Measurements from ENCODE around the gene G6PC1. TPM values are rescaled to one million over a fixed set of nuclear protein-coding genes. Genes with fewer than 3 reads are reported as not detected.
"Not testable (repeated sequence)": the region's sequence is repeated elsewhere in the genome, so short reads cannot be mapped to it uniquely, and the experiment has no call there.

The G6PC1 gene
- polyA plus RNA-seq, 6 donors from 2014 or later = not detected

- Mint-ChIP-seq H3K4me1 (peaks cover 0 to 3% (median 0%) of the 10 kb centered on the region in 3 donors), H3K27ac (no peak overlapping the region), H3K27me3 (peaks cover 0 to 41% (median 32%) of the 10 kb centered on the region in 3 donors), H3K9me3 (no peaks in the 10 kb centered on the region), H3K36me3 (no peaks in the 10 kb centered on the region), H3K4me3 (no peak overlapping the region)
- ATAC-seq (ENCODE audit: low read depth in 2 of 2) = no peak
- no peak for DNase-seq
These were observed 21.0 kb upstream of the G6PC1 start for GRCh38 chr17:42879596-42879985.

- Mint-ChIP-seq H3K4me1 (peaks cover 0 to 3% (median 0%) of the 10 kb centered on the region in 3 donors), H3K36me3 (no peaks in the 10 kb centered on the region), H3K27ac (peak overlapping the region in 1 of 6 donors; percentile 82), H3K27me3 (peaks cover 0 to 40% (median 32%) of the 10 kb centered on the region in 3 donors), H3K4me3 (no peak overlapping the region), H3K9me3 (no peaks in the 10 kb centered on the region)
- no peak for DNase-seq
- ATAC-seq (ENCODE audit: low read depth in 2 of 2) = no peak
These were observed 19.8 kb upstream of the G6PC1 start for GRCh38 chr17:42880776-42881310.

GRCh38 chr17:42881706-42882105, 18.9 kb upstream of the G6PC1 start:
- not testable (repeated sequence) for DNase-seq; H3K4me3 Mint-ChIP-seq; ATAC-seq (ENCODE audit: low read depth in 2 of 2); H3K9me3 Mint-ChIP-seq; H3K27ac Mint-ChIP-seq; H3K4me1 Mint-ChIP-seq; H3K36me3 Mint-ChIP-seq
- H3K27me3 Mint-ChIP-seq = peaks cover 0 to 43% (median 33%) of the 10 kb centered on the region in 3 donors

- Mint-ChIP-seq H3K9me3 (no peaks in the 10 kb centered on the region), H3K27me3 (peaks cover 0 to 42% (median 31%) of the 10 kb centered on the region in 3 donors), H3K4me1 (peaks cover 7 to 8% (median 8%) of the 10 kb centered on the region in 3 donors), H3K36me3 (no peaks in the 10 kb centered on the region), H3K27ac (no peak overlapping the region), H3K4me3 (no peak overlapping the region)
- DNase-seq (no peak), ATAC-seq (ENCODE audit: low read depth in 2 of 2) (no peak)
These were observed 18.4 kb upstream of the G6PC1 start for GRCh38 chr17:42882166-42882565.

- Mint-ChIP-seq H3K36me3 (no peaks in the 10 kb centered on the region), H3K4me3 (no peak overlapping the region), H3K27ac (peak overlapping the region in 1 of 6 donors; percentile 30), H3K27me3 (peaks cover 0 to 28% (median 16%) of the 10 kb centered on the region in 3 donors), H3K4me1 (peaks cover 7 to 8% (median 8%) of the 10 kb centered on the region in 3 donors), H3K9me3 (no peaks in the 10 kb centered on the region)
- no peak for DNase-seq
- ATAC-seq (ENCODE audit: low read depth in 2 of 2) = no peak
These were observed 16.6 kb upstream of the G6PC1 start for GRCh38 chr17:42883802-42884558.

GRCh38 chr17:42885806-42886205, 14.8 kb upstream of the G6PC1 start:
- H3K4me1 Mint-ChIP-seq; H3K36me3 Mint-ChIP-seq; H3K4me3 Mint-ChIP-seq; DNase-seq; H3K27ac Mint-ChIP-seq; H3K9me3 Mint-ChIP-seq; ATAC-seq (ENCODE audit: low read depth in 2 of 2): not testable (repeated sequence)
- H3K27me3 Mint-ChIP-seq = peaks cover 0 to 15% (median 8%) of the 10 kb centered on the region in 3 donors

GRCh38 chr17:42886283-42887176, 14.1 kb upstream of the G6PC1 start:
- DNase-seq = no peak
- Mint-ChIP-seq H3K27ac (peak overlapping the region in 1 of 6 donors; percentile 52), H3K4me3 (no peak overlapping the region), H3K36me3 (no peaks in the 10 kb centered on the region), H3K27me3 (peaks cover 0 to 16% (median 8%) of the 10 kb centered on the region in 3 donors), H3K4me1 (peaks cover 5 to 8% (median 7%) of the 10 kb centered on the region in 3 donors), H3K9me3 (no peaks in the 10 kb centered on the region)
- ATAC-seq (ENCODE audit: low read depth in 2 of 2) = no peak

- H3K4me3 Mint-ChIP-seq = no peak overlapping the region
- no peaks in the 10 kb centered on the region for H3K9me3 Mint-ChIP-seq
- H3K4me1 Mint-ChIP-seq = peaks cover 5 to 8% (median 7%) of the 10 kb centered on the region in 3 donors
- H3K27me3 Mint-ChIP-seq = peaks cover 4 to 15% (median 8%) of the 10 kb centered on the region in 3 donors
- H3K36me3 Mint-ChIP-seq = no peaks in the 10 kb centered on the region
- no peak overlapping the region for H3K27ac Mint-ChIP-seq
- no peak for ATAC-seq (ENCODE audit: low read depth in 2 of 2)
- no peak for DNase-seq
These were observed 10.8 kb upstream of the G6PC1 start for GRCh38 chr17:42889809-42890208.

- DNase-seq (no peak), ATAC-seq (ENCODE audit: low read depth in 2 of 2) (no peak)
- Mint-ChIP-seq H3K36me3 (no peaks in the 10 kb centered on the region), H3K4me3 (no peak overlapping the region), H3K9me3 (no peaks in the 10 kb centered on the region), H3K27ac (no peak overlapping the region), H3K4me1 (peaks cover 0 to 2% (median 0%) of the 10 kb centered on the region in 3 donors), H3K27me3 (peaks cover 4 to 9% (median 4%) of the 10 kb centered on the region in 3 donors)
These were observed 9.0 kb upstream of the G6PC1 start for GRCh38 chr17:42891539-42892152.

GRCh38 chr17:42893359-42893758, 7.2 kb upstream of the G6PC1 start:
- H3K4me1 Mint-ChIP-seq = no peaks in the 10 kb centered on the region
- H3K4me3 Mint-ChIP-seq = no peak overlapping the region
- no peak for ATAC-seq (ENCODE audit: low read depth in 2 of 2)
- no peaks in the 10 kb centered on the region for H3K36me3 Mint-ChIP-seq
- no peak for DNase-seq
- H3K27me3 Mint-ChIP-seq = peaks cover 4 to 10% (median 7%) of the 10 kb centered on the region in 3 donors
- H3K27ac Mint-ChIP-seq = no peak overlapping the region
- H3K9me3 Mint-ChIP-seq = no peaks in the 10 kb centered on the region

- H3K4me3 Mint-ChIP-seq = peak overlapping the region in 1 of 8 donors; percentile 22
- no peak for ATAC-seq (ENCODE audit: low read depth in 2 of 2)
- DNase-seq = no peak
- no peaks in the 10 kb centered on the region for H3K36me3 Mint-ChIP-seq
- no peaks in the 10 kb centered on the region for H3K4me1 Mint-ChIP-seq
- H3K27ac Mint-ChIP-seq = peak overlapping the region in 1 of 6 donors; percentile 47
- peaks cover 8 to 14% (median 8%) of the 10 kb centered on the region in 3 donors for H3K27me3 Mint-ChIP-seq
- H3K9me3 Mint-ChIP-seq = no peaks in the 10 kb centered on the region
These were observed 6.1 kb upstream of the G6PC1 start for GRCh38 chr17:42894283-42895184.

- Mint-ChIP-seq H3K4me3 (no peak overlapping the region), H3K27me3 (peaks cover 8 to 17% (median 8%) of the 10 kb centered on the region in 3 donors), H3K36me3 (no peaks in the 10 kb centered on the region), H3K9me3 (no peaks in the 10 kb centered on the region), H3K4me1 (no peaks in the 10 kb centered on the region), H3K27ac (peak overlapping the region in 1 of 6 donors; percentile 21)
- no peak for DNase-seq
- no peak for ATAC-seq (ENCODE audit: low read depth in 2 of 2)
These were observed 5.4 kb upstream of the G6PC1 start for GRCh38 chr17:42895185-42895555.

All from naive B cell (primary cell).